ENCODE results near the gene HOXC6.

Gene HOXC6

GRCh38 chr12:53994009-53994263, 34.3 kb upstream of the HOXC6 start:
- no peak overlapping the region for H3K4me3 ChIP-seq (ENCODE audit: low read depth, low read length)
- no peaks in the 10 kb centered on the region for H3K36me3 ChIP-seq (replicated peaks)
- no peak overlapping the region for H3K27ac ChIP-seq
- no peak for TF ChIP-seq CTCF (IDR thresholded peaks at IDR 0.05; ENCODE audit: low read depth, low read length, missing control alignments)
- DNase-seq: no peak
- peaks cover 97% of the 10 kb centered on the region for H3K27me3 ChIP-seq (replicated peaks)
- in situ Hi-C loops (cut with HindIII; ENCODE audit: low pct_ligation_motif_present, low sequenced_read_pairs): no loop called here

GRCh38 chr12:53994264-53995001, 33.8 kb upstream of the HOXC6 start:
- Histone ChIP-seq H3K27ac (no peak overlapping the region), H3K4me3 (ENCODE audit: low read depth, low read length) (no peak overlapping the region), H3K27me3 (replicated peaks) (peaks cover 94% of the 10 kb centered on the region), H3K36me3 (replicated peaks) (no peaks in the 10 kb centered on the region)
- DNase-seq: no peak
- in situ Hi-C loops (cut with HindIII; ENCODE audit: low pct_ligation_motif_present, low sequenced_read_pairs): no loop called here
- no peak for TF ChIP-seq CTCF (IDR thresholded peaks at IDR 0.05; ENCODE audit: low read depth, low read length, missing control alignments)

- Histone ChIP-seq H3K27ac (no peak overlapping the region), H3K4me3 (ENCODE audit: low read depth, low read length) (no peak overlapping the region), H3K36me3 (replicated peaks) (no peaks in the 10 kb centered on the region), H3K27me3 (replicated peaks) (peaks cover 94% of the 10 kb centered on the region)
- in situ Hi-C loops (cut with HindIII; ENCODE audit: low pct_ligation_motif_present, low sequenced_read_pairs): no loop called here
- DNase-seq: no peak
- TF ChIP-seq CTCF (IDR thresholded peaks at IDR 0.05; ENCODE audit: low read depth, low read length, missing control alignments): no peak
These were observed 33.2 kb upstream of the HOXC6 start for GRCh38 chr12:53995002-53995377.

- Histone ChIP-seq H3K27me3 (replicated peaks) (peaks cover 94% of the 10 kb centered on the region), H3K36me3 (replicated peaks) (no peaks in the 10 kb centered on the region), H3K4me3 (ENCODE audit: low read depth, low read length) (peak overlapping the region; percentile 22), H3K27ac (no peak overlapping the region)
- in situ Hi-C loops (cut with HindIII; ENCODE audit: low pct_ligation_motif_present, low sequenced_read_pairs): no loop called here
- TF ChIP-seq CTCF (IDR thresholded peaks at IDR 0.05; ENCODE audit: low read depth, low read length, missing control alignments): no peak
- DNase-seq: no peak
These were observed 32.6 kb upstream of the HOXC6 start for GRCh38 chr12:53995378-53996239.

- DNase-seq: no peak
- in situ Hi-C loops (cut with HindIII; ENCODE audit: low pct_ligation_motif_present, low sequenced_read_pairs): no loop called here
- TF ChIP-seq CTCF (IDR thresholded peaks at IDR 0.05; ENCODE audit: low read depth, low read length, missing control alignments): no peak
- Histone ChIP-seq H3K4me3 (ENCODE audit: low read depth, low read length) (no peak overlapping the region), H3K36me3 (replicated peaks) (no peaks in the 10 kb centered on the region), H3K27me3 (replicated peaks) (peaks cover 94% of the 10 kb centered on the region), H3K27ac (no peak overlapping the region)
These were observed 31.7 kb upstream of the HOXC6 start for GRCh38 chr12:53996240-53997203.

Measured in brain microvascular endothelial cell (primary cell).